Immature natural killer cell (primary cell): ENCODE data around the gene GOLM1. TPM values are rescaled to one million over a fixed set of nuclear protein-coding genes. Genes with fewer than 3 reads are reported as not detected.
A peak's percentile ranks its signal among the peaks of the same experiment; 100 is the strongest.

Experiments used
- DNase-seq, 3 donors: peaks; one replicate each; pipeline ENCODE4 v3.0.0; 2022; ENCODE audit warnings: mixed read lengths in 1 of 3
- H3K27ac Mint-ChIP-seq, 6 donors: one replicate each; pipeline ENCODE4 v1.8.0; 2020; ENCODE audit warnings: mixed read lengths in 6 of 6, mild to moderate bottlenecking in 5 of 6, inconsistent platforms in 4 of 6, moderate library complexity in 3 of 6
- H3K27me3 Mint-ChIP-seq, 3 donors: one replicate each; pipeline ENCODE4 v1.8.0; 2020 to 2021; ENCODE audit warnings: low read depth in 3 of 3, mild to moderate bottlenecking in 3 of 3, mixed read lengths in 3 of 3, moderate library complexity in 3 of 3, inconsistent platforms in 1 of 3
- H3K36me3 Mint-ChIP-seq, 3 donors: one replicate each; pipeline ENCODE4 v1.8.0; 2020; ENCODE audit warnings: mixed read lengths in 3 of 3, inconsistent platforms in 2 of 3, mild to moderate bottlenecking in 2 of 3
- H3K4me1 Mint-ChIP-seq, 2 donors: one replicate each; pipeline ENCODE4 v1.8.0; 2020; ENCODE audit warnings: inconsistent platforms in 2 of 2, mild to moderate bottlenecking in 2 of 2, mixed read lengths in 2 of 2, moderate library complexity in 1 of 2
- H3K4me3 Mint-ChIP-seq, 5 donors: one replicate each; pipeline ENCODE4 v1.8.0; 2020; ENCODE audit warnings: mild to moderate bottlenecking in 5 of 5, mixed read lengths in 5 of 5, inconsistent platforms in 3 of 5, moderate library complexity in 3 of 5
- H3K9me3 Mint-ChIP-seq, 6 donors: one replicate each; pipeline ENCODE4 v1.8.0; 2020; ENCODE audit warnings: mild to moderate bottlenecking in 6 of 6, mixed read lengths in 6 of 6, inconsistent platforms in 4 of 6, moderate library complexity in 3 of 6
- polyA plus RNA-seq, 3 donors: library from polyadenylated mRNA; unstranded; fragments of 300-500 nt; fragmentation: Illumina TruSeq; gene quantifications; one replicate each; pipeline ENCODE4 v1.2.3, GENCODE V29; 2021

The GOLM1 gene
- polyA plus RNA-seq, 3 donors from 2014 or later: 16.3 to 33.8 (median 17.6) TPM

DNA sequence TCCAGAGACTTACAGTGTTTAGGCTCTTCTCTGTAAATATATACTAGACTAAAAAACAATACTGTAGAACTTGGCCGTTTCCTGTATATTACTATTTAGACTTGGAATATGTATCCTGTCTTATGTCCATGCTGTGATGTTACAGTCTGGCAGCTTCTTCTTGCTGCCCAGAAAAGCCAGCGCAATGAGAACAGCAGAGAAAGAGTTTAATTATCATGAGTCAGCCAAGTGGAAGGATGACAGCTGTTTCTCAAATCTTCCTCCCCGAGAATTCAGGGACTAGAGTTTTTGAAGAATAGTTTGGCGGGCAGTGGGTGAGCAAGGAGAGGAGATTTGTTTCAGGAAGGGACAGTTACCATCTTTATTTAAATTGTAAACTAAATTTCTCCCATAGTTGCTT is 120.9 kb downstream of the GOLM1 start:
- H3K36me3 Mint-ChIP-seq: peaks cover 36 to 59% (median 46%) of the 10 kb centered on the region in 3 donors
- peaks cover 0 to 1% (median 0%) of the 10 kb centered on the region in 6 donors for H3K9me3 Mint-ChIP-seq
- H3K27ac Mint-ChIP-seq: peak overlapping the region in 1 of 6 donors; percentile 28
- H3K27me3 Mint-ChIP-seq: no peaks in the 10 kb centered on the region
- no peaks in the 10 kb centered on the region for H3K4me1 Mint-ChIP-seq
- no peak overlapping the region for H3K4me3 Mint-ChIP-seq
- no peak for DNase-seq

Other genes with a start within 250 kb of the GOLM1 start
- 10 to 100 TPM in 2 of 3 donors, 1 to 10 TPM in 1; 9.1 to 15.2 (median 12.8) TPM for gene NAA35, start 158.4 kb downstream of the GOLM1 start, polyA plus RNA-seq
- gene C9orf153, start 160.1 kb upstream of the GOLM1 start, polyA plus RNA-seq: not detected
- 10 to 100 TPM; 50.8 to 95.3 (median 74.9) TPM for gene ISCA1, start 183.0 kb upstream of the GOLM1 start, polyA plus RNA-seq